Measurements from ENCODE around the gene TMSB10. TPM values are rescaled to one million over a fixed set of nuclear protein-coding genes. Genes with fewer than 3 reads are reported as not detected.
A peak's percentile ranks its signal among the peaks of the same experiment; 100 is the strongest.
"Not testable (repeated sequence)": the region's sequence is repeated elsewhere in the genome, so short reads cannot be mapped to it uniquely, and the experiment has no call there.

The TMSB10 gene
- polyA plus RNA-seq, 12 donors, result 1,067 to 1,735 (median 1,170) TPM; not detected in 1

DNA sequence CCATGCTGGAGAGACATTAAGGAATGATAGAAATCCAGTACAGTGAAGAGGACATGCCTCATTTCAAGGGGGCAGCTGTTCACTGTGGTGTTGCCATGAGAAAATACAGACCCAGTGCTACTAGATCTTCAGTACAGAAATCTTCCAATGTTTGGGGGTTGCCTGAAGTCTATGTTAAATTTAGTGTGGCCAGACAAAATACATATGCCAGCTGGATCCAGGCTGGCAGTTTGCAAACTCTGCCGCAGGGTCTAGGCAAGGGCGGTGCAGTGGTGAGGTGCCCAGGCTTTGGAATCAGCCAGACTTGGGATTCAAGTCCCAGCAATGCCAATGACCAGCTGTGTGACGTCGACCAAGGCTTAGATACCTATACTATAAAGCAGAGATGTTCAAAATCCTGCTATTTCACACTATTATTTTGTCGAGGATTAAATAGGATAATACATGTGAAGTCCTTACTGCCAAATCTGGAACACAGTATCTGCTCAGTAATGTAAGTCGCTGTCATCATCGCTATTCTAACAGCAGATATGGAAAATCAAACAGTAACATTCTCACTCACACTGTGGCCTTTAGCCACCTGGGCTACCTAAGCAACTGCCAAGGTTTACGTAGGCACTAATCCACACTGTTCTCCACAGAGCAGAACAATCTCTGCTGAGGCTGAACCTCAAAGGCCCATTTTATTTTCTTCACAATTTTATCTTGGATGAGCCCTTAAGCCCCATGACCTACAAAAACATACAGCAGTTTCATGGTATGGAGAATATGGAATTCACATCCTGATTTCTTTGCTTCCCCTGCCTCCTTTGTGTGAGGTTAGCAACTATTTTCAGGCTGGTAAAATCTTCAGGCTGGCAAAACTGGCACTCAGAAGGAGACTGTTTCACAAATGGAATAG lies 5.9 kb upstream of the TMSB10 start:
- DNase-seq, result no peak

DNA sequence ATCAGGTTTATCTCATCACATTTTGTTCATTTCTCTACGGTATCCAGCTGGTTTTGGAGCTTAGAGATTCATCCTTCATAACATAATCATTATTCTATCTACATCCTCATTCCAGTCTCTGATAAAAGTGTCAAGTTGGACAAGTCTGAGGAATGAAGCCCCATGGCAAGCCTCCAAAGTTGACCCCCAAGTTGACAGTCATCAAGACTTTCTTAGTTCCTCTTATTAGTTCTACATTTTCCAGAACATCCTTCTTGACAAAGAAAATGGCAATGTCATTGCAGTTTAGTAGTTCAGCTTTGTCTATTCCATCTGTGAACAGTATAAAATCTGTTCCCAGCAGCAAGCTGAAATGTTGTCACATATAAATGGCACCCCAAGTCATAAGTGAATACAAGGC lies 4.5 kb upstream of the TMSB10 start:
- DNase-seq, result no peak

DNA sequence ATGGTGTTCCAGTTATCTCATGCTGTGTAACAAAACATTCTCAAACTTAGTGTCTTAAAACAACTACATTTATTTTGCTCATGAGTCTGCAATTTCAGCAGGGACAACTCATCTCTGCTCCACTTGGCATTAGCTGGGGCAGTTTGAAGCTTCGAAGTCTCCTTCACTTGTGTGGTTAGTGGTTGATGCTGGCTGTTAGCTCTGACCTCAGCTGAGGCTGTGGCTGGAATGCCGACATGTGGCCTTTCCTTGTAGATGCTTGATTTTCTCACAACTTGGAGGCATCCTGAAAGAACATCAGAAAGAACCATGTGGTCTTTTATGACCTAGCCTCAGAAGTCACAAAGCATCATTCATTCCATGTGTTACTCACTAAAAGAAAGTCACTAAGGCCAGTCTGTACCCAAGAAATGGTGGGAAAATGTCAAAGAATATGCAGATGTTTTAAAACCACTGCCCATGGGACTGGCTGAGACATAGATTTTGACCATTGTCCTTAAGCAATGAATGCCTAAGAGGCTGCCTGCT lies 3.8 kb upstream of the TMSB10 start:
- no peak for DNase-seq

DNA sequence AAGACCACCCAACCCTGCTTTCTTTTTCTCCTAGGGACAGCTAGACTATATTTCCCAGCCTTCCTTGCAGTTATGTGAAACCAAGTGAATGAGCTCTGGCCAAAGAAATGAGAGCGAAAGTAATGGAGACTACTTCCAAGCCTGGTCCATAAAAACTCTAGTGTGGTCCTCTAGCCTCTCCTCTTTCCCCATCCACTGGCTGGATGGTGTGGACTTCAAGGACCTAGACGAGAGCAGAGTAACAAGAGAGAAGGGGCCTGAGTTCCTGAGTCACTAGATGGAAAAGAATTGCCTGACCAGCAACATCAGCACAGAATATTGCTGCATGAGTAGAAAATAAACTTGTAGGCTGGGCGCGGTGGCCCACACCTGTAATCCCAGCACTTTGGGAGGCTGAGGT lies 2.9 kb upstream of the TMSB10 start:
- DNase-seq, result no peak

DNA sequence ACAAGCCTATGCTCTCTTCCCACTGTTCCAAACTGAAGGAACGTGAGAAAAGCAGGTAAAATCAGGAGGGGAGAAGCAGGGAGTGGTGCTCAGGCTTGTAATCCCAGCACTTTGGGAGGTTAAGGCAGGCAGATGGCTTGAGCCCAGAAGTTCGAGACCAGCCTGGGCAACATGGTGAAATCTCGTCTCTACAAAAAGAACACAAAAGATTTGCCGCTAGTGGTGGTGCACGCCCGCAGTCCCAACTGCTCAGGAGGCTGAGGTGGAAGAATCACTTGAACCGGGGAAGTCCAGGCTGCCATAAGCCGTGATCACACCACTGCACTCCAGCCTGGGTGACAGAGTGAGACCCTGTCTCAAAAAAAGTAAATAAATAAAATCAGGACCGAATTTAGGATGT lies 1.3 kb upstream of the TMSB10 start:
- no peak for DNase-seq

DNA sequence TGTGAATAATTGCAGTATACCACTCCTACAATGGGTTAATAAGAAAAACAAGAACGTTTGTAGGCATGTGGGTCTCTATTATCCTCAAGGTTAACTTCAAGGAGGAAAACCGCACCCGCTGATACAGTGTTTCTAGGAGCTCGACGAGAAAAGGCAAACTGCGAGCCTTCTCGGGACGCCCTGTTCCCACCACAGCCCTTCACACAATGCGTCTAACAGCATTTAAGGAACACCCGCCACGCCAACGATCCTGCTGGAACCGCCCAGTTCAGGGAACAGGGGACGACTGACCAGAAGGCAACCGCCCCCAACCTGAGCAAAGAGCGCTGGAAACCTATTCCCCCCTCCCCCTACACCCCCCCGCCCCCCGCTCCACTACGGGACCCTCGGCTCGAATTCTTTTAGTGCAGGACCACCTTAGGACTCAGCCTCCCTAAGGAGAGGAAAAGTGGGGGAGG lies 710 bp upstream of the TMSB10 start:
- DNase-seq, result no peak

DNA sequence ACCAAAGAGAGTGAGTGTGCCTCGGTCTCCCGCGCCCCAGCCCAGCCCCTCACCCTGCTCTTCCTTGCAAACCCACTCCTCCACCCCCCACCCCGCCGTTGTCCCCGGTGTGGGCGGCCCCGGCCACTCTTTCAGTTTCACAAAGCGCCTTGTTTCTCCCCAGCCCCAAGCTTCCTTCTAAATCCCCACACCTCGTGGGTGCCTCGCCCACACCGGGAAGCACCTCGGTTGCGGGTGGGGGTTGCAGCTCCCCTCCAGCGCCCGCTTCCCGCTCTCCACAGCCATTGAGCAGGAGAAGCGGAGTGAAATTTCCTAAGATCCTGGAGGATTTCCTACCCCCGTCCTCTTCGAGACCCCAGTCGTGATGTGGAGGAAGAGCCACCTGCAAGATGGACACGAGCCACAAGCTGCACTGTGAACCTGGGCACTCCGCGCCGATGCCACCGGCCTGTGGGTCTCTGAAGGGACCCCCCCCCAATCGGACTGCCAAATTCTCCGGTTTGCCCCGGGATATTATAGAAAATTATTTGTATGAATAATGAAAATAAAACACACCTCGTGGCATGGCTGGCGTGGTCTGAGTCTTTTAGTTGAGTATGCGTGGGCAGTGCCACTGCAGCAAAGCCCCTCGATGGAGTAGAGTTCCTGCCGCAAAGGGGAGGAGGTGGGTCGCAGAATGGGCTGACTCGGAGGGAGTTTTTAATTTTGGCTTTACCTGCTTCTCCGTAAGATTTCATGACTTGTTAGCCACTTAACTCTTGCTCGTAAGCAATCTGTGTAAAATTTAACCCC lies 848 bp downstream of the TMSB10 start:
- DNase-seq, result no peak

DNA sequence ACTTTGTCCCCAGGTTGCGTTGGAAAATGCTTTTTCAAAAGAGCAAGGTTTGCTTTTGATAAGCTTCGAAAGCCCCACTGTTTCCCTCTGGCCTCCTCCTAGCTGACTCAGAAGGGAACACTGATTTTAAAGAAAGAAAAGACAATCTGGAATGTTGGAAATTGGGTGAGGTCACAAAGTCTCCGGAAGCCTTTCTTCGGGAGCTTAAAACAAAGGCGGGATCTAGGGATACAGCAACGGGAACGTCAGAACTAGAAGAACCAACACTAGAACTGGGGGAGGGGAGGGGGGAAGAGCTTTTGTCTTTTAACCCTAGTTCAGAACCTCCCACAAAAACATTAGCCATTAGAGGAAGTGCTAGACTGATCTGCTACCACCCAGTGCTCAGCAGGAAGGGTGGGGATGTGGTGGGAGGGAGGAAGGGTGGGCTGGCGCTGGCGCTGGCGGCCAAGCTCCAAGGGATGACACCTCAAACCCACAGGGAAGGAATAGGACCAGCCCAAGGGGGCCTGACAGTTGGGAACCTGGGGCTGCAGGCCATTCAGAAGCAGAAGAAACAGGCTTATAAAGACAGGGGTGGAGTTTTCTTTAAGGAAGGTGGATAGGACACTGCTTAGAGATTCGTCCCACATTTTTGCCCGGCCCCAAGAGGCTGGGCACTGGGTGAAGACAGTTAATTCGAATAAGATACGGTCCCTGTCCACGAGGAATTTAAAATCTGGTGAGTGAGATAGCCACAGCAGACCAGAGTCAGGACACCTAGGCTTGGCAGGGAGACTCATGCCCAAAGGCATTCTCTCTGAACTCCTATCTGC lies 1.7 kb downstream of the TMSB10 start:
- DNase-seq, result peak; percentile 80

DNA sequence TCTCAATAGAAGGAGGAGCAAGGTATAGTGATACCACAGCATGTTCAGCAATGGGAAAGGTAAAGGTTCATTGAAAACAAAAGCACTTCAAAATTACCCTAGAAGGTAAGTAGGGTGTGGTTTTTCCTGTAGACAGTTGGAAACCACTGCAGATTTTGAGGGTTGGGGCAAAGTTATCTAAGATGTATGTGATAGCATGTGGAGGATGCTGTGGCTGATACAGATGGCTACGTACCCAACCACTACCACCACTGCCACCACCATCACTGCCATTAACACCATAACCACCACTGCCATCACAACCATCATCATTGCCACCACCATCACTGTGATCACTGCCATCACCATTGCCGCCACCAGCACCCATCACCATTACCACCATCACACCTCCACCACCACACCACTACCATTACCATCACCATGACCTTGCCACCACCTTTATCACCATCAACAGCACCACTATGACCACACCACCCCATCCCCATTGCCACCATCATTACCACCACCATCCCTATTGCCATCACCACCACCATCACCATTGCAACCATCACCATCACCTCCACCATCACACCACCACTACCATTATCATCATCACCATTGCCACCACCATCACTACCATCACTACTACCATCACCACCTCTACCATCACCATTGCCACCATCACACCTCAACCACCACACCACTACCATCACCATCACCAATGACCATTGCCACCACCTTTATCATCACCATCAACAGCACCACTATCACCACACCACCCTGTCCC lies 3.7 kb downstream of the TMSB10 start:
- no peak for DNase-seq

DNA sequence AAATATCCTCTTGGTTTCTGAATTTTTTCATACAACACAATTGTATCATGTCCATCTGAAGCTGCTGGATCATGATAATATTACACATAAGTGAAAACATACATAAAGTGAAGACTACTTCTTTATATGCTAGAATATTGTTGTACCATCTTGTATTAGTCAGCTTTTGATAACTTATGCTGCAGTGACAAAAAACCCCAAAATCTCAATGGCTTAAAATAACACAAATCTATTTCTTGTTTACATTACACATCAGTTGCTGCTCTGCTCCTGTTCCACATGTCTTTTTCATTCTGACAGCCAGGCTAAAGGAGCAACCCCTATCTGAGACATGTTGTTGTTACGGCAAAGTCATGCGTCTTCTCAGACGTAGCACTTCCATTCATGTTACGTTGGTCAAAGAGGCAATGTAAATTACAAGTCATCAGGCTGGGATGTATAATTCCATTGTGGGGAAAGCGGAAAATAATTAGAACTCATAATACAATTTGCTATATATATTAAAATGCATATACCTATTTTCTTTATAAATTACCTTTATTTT lies 5.8 kb downstream of the TMSB10 start:
- no peak for DNase-seq

DNA sequence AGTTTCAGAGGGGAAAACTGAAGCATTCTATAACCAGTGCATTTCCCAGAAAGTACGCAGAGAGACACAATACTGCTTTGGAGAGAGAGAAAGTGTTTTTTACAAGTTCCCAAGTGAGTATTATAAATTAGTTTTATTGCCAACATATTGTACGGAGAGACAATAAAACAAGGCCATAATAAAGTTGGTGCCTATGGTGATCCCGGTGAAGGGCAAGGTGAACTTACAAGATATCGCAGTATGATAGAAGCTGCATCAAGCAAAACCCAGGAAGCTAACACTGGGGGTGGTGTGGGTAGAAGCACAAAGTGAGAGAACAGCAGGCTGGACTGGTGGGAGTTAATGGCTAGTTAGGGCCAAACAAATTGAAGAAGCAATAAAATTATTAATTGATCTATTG lies 7.5 kb downstream of the TMSB10 start:
- DNase-seq, result no peak

DNA sequence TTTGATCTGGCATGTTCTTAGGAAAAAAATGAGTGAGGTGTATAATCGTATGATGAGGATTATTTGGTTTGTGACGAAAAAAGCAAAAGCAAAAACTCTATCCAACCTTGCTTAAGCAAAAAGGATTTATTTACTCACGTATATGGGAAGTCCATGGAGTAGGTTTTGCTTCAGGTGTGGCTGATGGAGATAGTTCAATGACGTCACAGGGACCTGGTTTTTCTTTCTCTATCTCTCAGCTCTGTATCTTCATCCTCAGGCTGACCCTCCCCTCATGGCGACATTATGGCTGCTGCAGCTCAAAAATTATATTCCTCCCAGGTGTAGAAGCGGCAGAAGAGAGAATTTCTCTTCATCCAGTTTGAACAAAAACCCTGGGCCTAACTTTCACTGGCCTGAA lies 8.9 kb downstream of the TMSB10 start:
- no peak for DNase-seq

DNA sequence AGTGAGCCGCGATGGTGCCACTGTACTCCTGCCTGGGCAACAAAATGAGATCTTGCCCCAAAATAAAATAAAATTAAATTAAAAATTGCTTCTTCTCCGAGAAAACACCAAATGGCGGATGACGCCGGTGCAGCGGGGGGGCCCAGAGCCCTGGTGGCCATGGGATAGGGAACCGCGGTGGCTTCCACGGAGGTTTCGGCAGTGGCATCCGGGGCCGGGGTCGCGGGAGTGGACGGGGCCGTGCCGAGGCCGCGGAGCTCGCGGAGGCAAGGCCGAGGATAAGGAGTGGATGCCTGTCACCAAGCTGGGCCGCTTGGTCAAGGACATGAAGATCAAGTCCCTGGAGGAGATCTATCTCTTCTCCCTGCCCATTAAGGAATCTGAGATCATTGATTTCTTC lies 10.2 kb downstream of the TMSB10 start:
- not testable (repeated sequence) for DNase-seq

DNA sequence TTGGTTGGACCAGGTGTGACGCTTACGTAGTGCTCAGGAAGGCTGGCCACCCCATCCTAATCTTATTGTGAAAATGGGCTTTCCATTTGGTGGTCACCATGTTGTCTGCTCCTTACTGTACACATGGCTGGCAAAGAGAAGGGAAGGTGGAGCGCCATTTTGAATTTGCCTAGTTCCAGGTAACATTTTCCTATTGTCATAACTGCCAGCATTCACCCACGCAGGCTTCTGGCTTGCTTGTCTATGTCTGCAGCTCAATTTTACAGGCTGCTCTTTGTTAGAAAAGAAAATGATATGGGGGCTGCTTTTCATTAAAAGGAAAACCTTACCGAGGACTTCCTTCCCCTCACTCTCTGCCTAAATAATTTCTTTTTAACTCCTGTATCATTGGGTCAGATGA lies 12.4 kb downstream of the TMSB10 start:
- not testable (repeated sequence) for DNase-seq

DNA sequence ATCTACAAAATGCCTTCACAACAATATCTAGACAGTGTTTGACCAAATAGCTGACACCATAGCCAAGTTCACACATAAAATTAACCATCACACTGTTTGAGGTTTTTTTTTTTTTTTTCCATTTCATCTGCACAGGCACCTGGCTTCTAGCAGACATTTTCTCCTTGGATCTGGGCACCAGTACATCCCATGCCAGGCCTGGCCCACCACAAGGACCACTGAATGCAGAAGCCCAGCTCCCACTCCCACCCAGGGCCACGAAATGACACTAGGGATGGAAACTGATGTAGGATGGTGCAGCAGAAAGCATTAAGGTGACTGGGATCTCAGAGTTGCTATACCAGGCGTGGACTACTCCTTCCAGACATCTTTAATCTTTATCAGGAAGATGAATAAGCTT lies 13.0 kb downstream of the TMSB10 start:
- no peak for DNase-seq

DNA sequence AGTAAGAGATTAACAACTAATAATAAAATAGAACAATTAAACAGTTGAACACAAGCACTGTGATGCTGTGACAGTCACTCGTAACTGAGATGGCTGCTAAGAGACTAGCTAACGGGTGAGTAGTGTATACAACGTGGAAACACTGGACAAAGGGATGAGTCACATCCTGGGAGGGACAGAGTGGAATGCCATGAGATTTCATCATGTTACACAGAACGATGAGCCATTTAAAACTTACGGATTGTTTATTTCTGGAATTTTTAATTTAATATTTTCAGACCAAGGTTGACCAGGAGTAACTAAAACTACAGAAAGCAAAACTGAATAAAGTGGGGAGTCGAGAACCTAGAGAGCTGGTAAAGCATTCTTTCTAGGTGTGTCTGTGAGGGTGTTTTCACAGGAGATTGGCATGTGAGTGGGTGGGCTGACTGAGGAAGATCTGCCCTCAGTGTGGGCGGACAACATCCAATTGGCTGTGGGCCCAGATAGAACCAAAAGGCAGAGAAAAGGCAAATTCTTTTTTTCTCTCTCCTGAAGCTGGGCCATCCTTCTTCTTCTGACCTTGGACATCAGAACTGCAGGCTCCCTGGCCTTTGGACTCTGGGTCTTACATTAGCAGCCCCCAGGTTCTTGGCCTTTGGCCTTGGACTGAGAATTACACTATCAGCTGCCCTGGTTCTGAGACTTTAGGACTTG lies 14.6 kb downstream of the TMSB10 start:
- no peak for DNase-seq

DNA sequence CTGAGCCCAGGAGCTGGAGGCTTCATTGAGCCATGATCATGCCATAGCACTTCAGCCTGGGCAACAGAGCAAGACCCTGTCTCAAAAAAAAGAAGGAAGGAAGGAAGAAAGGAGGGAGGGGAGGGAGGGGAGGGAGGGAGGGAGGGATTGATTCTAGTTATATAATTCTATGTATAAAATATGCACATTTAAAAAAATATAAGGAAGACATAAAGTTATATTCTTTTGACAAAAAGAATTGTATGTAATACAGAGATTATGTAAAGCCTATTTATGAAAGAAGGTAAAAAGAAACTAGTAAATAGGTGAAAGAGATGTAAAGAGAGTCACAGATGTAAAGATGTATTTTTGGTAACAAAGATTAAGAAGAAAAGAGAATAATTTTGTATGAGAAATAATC lies 17.6 kb downstream of the TMSB10 start:
- DNase-seq, result no peak

DNA sequence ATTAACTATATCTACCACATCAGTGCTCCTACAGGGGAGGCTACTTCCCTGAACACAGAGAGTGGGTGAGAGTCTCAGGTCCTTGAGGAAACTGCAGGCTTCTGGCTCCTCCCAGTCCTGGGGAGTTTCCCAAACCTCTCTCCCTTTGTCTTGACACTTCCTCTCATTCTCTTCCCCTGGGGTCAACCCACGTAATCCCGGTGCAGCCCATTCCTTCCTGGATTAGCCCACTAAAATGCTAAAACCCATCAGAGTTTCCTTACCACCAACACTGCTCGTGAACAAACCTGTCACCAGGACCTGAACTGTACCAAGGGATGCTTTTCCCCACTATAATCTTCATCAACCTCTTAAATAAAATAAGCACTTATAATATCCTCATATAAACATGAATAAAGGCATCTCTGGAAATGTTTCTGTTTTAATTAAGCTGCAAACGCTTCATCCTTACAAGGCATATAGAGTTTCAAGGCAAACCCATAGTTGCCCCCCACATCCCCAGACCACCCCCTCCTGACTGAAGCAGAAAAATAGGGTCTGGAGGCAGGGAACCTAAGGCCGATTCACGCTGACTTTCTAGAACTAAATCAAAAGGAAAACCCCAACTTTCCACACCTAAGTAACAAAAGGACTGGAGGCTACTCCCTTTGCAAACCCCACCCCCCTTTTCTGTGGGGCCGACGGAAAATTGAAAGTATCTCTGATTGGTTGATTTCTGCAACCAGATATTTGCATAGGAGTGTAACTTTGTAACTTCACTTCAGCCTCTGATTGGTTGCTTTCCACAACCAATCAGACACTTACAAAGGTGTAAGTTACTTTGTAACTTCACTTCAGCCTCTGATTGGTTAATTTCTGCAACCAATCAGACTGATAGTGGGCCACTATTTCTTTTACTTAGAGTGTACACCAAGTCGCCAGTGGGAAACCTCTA lies 19.0 kb downstream of the TMSB10 start:
- DNase-seq, result no peak

DNA sequence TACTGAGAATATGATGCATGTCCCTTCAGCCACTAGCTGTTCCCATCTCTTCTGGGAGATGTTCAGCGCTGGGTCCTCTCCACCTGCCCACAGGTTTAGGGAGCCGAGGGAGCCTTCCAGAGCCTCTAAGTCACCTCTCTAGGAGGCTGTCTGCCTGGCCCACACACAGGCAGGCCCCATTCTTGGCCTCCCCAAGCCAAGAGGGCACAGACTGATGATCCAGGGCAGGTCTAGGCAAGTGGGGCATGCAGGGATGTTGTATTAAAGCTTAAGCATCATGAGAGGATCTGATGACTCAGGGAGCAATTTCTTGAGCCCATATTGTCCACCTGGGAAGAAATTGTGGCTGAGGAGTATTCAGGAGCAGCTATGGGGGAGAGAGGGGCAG lies 19.9 kb downstream of the TMSB10 start:
- DNase-seq, result no peak

All from muscle of arm (tissue), 12 donors.